SIG-M5 (cell line): ENCODE measurements around the gene APOM.

Source experiments
- DNase-seq: peaks from one replicate; lab custom pipeline; 2025; lab: John Stamatoyannopoulos, UW

The APOM gene

GRCh38 chr6:31631209-31631608, 24.5 kb upstream of the APOM start:
- no peak for DNase-seq

GRCh38 chr6:31631681-31632278, 23.9 kb upstream of the APOM start:
- no peak for DNase-seq

GRCh38 chr6:31632279-31632946, 23.3 kb upstream of the APOM start:
- DNase-seq: no peak

- no peak for DNase-seq
These were observed 22.2 kb upstream of the APOM start for GRCh38 chr6:31633447-31633846.

- DNase-seq: no peak
These were observed 21.6 kb upstream of the APOM start for GRCh38 chr6:31634131-31634530.

- no peak for DNase-seq
These were observed 20.6 kb upstream of the APOM start for GRCh38 chr6:31634969-31635575.

- no peak for DNase-seq
These were observed 18.7 kb upstream of the APOM start for GRCh38 chr6:31636698-31637596.

GRCh38 chr6:31639043-31639442, 16.7 kb upstream of the APOM start:
- no peak for DNase-seq

- DNase-seq: no peak
These were observed 16.2 kb upstream of the APOM start for GRCh38 chr6:31639449-31639861.

- no peak for DNase-seq
These were observed 15.1 kb upstream of the APOM start for GRCh38 chr6:31640612-31641011.

GRCh38 chr6:31641370-31641769, 14.3 kb upstream of the APOM start:
- DNase-seq: no peak

- DNase-seq: no peak
These were observed 12.7 kb upstream of the APOM start for GRCh38 chr6:31642798-31643570.

- DNase-seq: no peak
These were observed 11.8 kb upstream of the APOM start for GRCh38 chr6:31643818-31644454.

- DNase-seq: no peak
These were observed 10.4 kb upstream of the APOM start for GRCh38 chr6:31645325-31645724.

GRCh38 chr6:31651602-31652191, 4.0 kb upstream of the APOM start:
- peak; percentile 33 for DNase-seq

GRCh38 chr6:31652925-31653724, 2.6 kb upstream of the APOM start:
- DNase-seq: peak; percentile 77

GRCh38 chr6:31654574-31655348, 933 bp upstream of the APOM start:
- no peak for DNase-seq

- no peak for DNase-seq
These were observed 1.9 kb downstream of the APOM start for GRCh38 chr6:31657406-31658157.
